Stimulated activated CD8-positive, alpha-beta memory T cell treated with anti-CD3 and anti-CD28 coated beads, Interleukin-12 subunit alpha, Interleukin-12 subunit beta, amount 100 ng/mL, for 24 hours (primary cell): ENCODE results near the gene ACSF2.

Experiments used
- DNase-seq: peaks from one replicate; pipeline ENCODE4 v3.0.0-alpha.2; 2020; ENCODE audit errors: extremely low read depth

ACSF2 gene

GRCh38 chr17:50477976-50478375 is 52.0 kb downstream of the ACSF2 start:
- no peak for DNase-seq

- DNase-seq: peak; percentile 64
Measured at GRCh38 chr17:50478391-50479381, 52.7 kb downstream of the ACSF2 start, which contains the start of gene RSAD1. TSS of gene RSAD1 (plus strand) at chr17:50478860. CDS start at chr17:50478885, 25 bp downstream.

GRCh38 chr17:50479522-50480141 is 53.6 kb downstream of the ACSF2 start:
- DNase-seq: peak; percentile 36

GRCh38 chr17:50480142-50480764 is 54.2 kb downstream of the ACSF2 start:
- DNase-seq: no peak

GRCh38 chr17:50480854-50481490 is 55.0 kb downstream of the ACSF2 start:
- DNase-seq: no peak

GRCh38 chr17:50481648-50482047 is 55.6 kb downstream of the ACSF2 start:
- no peak for DNase-seq

GRCh38 chr17:50482110-50482509 is 56.1 kb downstream of the ACSF2 start:
- DNase-seq: no peak

GRCh38 chr17:50482516-50482915 is 56.5 kb downstream of the ACSF2 start:
- peak; percentile 39 for DNase-seq

- DNase-seq: no peak
Measured at GRCh38 chr17:50483266-50483665, 57.2 kb downstream of the ACSF2 start.

- DNase-seq: no peak
Measured at GRCh38 chr17:50484386-50485155, 58.6 kb downstream of the ACSF2 start.

GRCh38 chr17:50487213-50488096 is 61.4 kb downstream of the ACSF2 start:
- no peak for DNase-seq

GRCh38 chr17:50488880-50489279 is 62.9 kb downstream of the ACSF2 start:
- no peak for DNase-seq

GRCh38 chr17:50491505-50491904 is 65.5 kb downstream of the ACSF2 start:
- no peak for DNase-seq

- DNase-seq: no peak
Measured at GRCh38 chr17:50492214-50492613, 66.2 kb downstream of the ACSF2 start.

- no peak for DNase-seq
Measured at GRCh38 chr17:50493744-50494143, 67.7 kb downstream of the ACSF2 start.

GRCh38 chr17:50495217-50495823 is 69.3 kb downstream of the ACSF2 start:
- no peak for DNase-seq

GRCh38 chr17:50495918-50496317 is 69.9 kb downstream of the ACSF2 start:
- no peak for DNase-seq

GRCh38 chr17:50498021-50498874 is 72.2 kb downstream of the ACSF2 start:
- DNase-seq: no peak

GRCh38 chr17:50499270-50499669 is 73.3 kb downstream of the ACSF2 start:
- DNase-seq: no peak
